OCI-LY7 (cell line): Measurements from ENCODE around the gene GPR139.

Experiments used
- CTCF ChIP-seq: fragments of 200-600 bp; sonication (generic); conservative IDR thresholded peaks from 2 replicates; pipeline ENCODE4 v1.5.1; 2014; ENCODE audit warnings: mild to moderate bottlenecking, antibody characterized with exemption, low read length, moderate library complexity, mixed read lengths
- EZH2phosphoT487 ChIP-seq: fragments of 200-600 bp; sonication (generic); IDR thresholded peaks from 2 replicates; pipeline ENCODE4 v1.6.1; 2018; ENCODE audit warnings: low read depth, borderline replicate concordance, mild to moderate bottlenecking, mixed run types, antibody characterized with exemption, low read length, moderate library complexity, mixed read lengths

GRCh38 chr16:20099375-20099774 lies 25.7 kb upstream of the GPR139 start:
- no peak for TF ChIP-seq CTCF
- no peak for TF ChIP-seq EZH2phosphoT487
